HFFc6 (cell line): ENCODE results near the gene HS3ST5. TPM values are rescaled to one million over a fixed set of nuclear protein-coding genes. Genes with fewer than 3 reads are reported as not detected.

Source experiments
- DNase-seq: peaks from one replicate; pipeline ENCODE4 v3.0.0-alpha.2; 2018
- H3K27ac Mint-ChIP-seq: 2 replicates; pipeline ENCODE4 v1.8.0; 2020; ENCODE audit warnings: mild to moderate bottlenecking, mixed read lengths
- H3K27me3 Mint-ChIP-seq: 2 replicates; pipeline ENCODE4 v1.8.0; 2021; ENCODE audit warnings: mild to moderate bottlenecking, moderate library complexity, mixed read lengths; ENCODE audit not compliant: insufficient read depth
- H3K36me3 Mint-ChIP-seq: 2 replicates; pipeline ENCODE4 v1.8.0; 2021; ENCODE audit warnings: low read depth, mixed read lengths
- H3K4me1 Mint-ChIP-seq: 2 replicates; pipeline ENCODE4 v1.8.0; 2020; ENCODE audit warnings: low read depth, mixed read lengths
- H3K4me3 Mint-ChIP-seq: 2 replicates; pipeline ENCODE4 v1.8.0; 2020; ENCODE audit warnings: mild to moderate bottlenecking, moderate library complexity, mixed read lengths
- H3K9me3 Mint-ChIP-seq: 2 replicates; pipeline ENCODE4 v1.8.0; 2020; ENCODE audit warnings: mild to moderate bottlenecking, mixed read lengths
- total RNA-seq, 6 experiments: library from RNA; stranded (reverse); fragmentation: NEBNext Ultra II Directional; extraction: Animal tissue kit (Norgen Biotek cat#: 25700); gene quantifications; 2 replicates in 1 of 6; 3 replicates in 5 of 6; pipeline ENCODE4 v1.2.3, GENCODE V29; 2021
- TF ChIP-seq, protein P1 (sequence below): fragments of 200-600 bp; sonication (generic); IDR thresholded peaks from 2 replicates; pipeline ENCODE4 v1.5.0; 2021; ENCODE audit warnings: antibody characterized with exemption, mild to moderate bottlenecking

Gene HS3ST5
- total RNA-seq, 6 experiments from 2014 or later = not detected

DNA sequence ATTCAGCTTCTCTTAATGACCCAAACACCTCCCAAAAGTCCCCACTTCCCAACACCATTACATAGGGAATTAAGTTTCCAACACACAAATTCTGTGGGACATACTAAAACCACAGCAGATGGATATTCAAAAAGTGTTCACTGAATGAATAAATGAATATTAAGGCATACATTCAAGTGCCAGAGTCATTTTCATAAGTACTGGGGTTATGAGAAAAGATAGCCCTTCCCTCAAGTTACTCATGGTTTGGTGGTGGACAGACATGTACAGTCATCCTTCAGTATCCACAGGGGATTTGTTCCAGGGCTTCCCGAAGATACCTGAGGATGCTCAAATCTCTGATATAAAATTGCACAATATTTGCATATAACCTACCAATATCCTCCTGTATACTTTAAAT, 50.4 kb downstream of the HS3ST5 start:
- no peak overlapping the region for H3K27ac Mint-ChIP-seq
- H3K4me3 Mint-ChIP-seq = no peak overlapping the region
- no peaks in the 10 kb centered on the region for H3K4me1 Mint-ChIP-seq
- no peaks in the 10 kb centered on the region for H3K36me3 Mint-ChIP-seq
- H3K27me3 Mint-ChIP-seq = peaks cover 8% of the 10 kb centered on the region
- DNase-seq = no peak
- TF ChIP-seq, protein P1, sequence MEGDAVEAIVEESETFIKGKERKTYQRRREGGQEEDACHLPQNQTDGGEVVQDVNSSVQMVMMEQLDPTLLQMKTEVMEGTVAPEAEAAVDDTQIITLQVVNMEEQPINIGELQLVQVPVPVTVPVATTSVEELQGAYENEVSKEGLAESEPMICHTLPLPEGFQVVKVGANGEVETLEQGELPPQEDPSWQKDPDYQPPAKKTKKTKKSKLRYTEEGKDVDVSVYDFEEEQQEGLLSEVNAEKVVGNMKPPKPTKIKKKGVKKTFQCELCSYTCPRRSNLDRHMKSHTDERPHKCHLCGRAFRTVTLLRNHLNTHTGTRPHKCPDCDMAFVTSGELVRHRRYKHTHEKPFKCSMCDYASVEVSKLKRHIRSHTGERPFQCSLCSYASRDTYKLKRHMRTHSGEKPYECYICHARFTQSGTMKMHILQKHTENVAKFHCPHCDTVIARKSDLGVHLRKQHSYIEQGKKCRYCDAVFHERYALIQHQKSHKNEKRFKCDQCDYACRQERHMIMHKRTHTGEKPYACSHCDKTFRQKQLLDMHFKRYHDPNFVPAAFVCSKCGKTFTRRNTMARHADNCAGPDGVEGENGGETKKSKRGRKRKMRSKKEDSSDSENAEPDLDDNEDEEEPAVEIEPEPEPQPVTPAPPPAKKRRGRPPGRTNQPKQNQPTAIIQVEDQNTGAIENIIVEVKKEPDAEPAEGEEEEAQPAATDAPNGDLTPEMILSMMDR = no peak
- no peaks in the 10 kb centered on the region for H3K9me3 Mint-ChIP-seq

DNA sequence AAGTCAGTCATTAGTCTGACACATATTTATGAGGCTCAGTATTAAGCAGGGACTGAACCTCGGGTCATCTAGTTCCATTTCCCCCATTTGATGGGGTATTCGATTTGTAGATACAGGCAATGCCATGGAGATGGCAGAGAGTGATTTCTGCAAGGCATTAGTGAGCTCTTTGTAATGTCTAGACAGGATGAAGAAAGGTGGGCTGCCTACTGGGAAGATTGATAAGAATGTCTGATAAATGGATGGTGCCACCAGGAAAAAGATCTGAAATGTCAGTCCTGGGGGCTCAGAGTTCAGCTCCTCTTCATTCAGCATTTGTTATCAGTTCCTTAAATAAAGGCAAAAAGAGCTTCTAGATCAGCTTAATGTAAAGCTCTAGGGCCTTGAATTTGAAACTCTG, 51.4 kb downstream of the HS3ST5 start:
- peaks cover 4% of the 10 kb centered on the region; the same call in 1 of the 2 replicates for H3K27me3 Mint-ChIP-seq
- H3K27ac Mint-ChIP-seq = no peak overlapping the region
- DNase-seq = no peak
- H3K4me3 Mint-ChIP-seq = no peak overlapping the region
- no peaks in the 10 kb centered on the region for H3K36me3 Mint-ChIP-seq
- TF ChIP-seq, protein P1 = no peak
- H3K9me3 Mint-ChIP-seq = no peaks in the 10 kb centered on the region
- H3K4me1 Mint-ChIP-seq = no peaks in the 10 kb centered on the region

DNA sequence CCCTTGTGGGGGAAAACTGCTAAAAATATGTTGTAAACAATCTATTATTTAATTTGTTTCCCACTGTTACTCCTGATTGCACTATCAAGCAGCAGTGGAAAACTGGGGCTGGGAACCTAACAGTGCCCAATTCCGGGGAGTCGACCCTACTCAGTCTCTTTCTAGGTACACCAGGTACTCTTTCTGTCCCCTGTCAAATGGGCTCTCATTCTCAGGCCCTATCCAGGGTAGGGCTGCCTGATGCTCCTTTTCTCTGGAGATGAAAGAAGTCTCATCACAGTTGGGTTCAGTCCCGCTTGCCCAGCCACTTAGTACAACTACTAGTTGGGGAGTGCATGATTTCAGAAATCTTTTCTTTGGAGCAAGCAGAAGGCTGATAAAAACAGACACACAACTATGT, 52.0 kb downstream of the HS3ST5 start:
- Mint-ChIP-seq H3K4me3 (no peak overlapping the region), H3K9me3 (no peaks in the 10 kb centered on the region), H3K36me3 (no peaks in the 10 kb centered on the region), H3K27ac (no peak overlapping the region), H3K27me3 (peaks cover 4% of the 10 kb centered on the region; the same call in 1 of the 2 replicates), H3K4me1 (no peaks in the 10 kb centered on the region)
- no peak for DNase-seq
- TF ChIP-seq, protein P1 = no peak

DNA sequence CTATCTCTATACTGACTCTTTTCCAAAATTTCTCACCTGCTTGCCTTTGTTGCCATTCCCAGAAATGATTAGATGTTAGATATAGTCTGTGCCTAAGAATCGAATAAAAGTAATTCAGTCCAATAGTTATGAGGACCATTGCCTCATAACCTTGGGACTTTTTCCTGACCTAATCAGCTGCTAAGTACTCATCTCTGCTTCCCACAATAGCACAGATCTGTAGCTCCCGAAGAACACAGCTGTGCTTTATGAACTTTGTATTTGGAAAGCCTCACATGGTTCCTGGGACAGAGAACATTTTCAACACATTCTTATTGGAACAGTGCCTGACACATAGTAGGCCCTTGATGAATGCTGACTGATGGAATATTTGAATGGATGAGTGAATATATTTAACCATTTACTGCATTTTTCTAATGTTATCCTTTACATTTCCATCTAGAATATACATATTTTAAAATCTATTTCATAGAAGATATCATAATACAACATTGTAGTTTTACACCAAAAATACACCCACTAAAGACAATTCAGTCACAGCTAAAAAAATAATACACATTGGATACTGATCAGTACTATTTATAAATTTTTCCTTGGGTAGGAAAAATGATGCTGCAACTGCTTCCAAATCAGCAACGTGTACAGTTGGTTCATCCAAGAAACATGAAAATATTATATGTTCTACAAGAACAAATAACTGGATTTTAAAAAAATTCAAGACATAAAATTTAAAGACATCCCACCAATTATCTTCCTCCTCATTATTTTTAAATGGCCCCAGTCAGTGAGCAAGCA, 53.9 kb downstream of the HS3ST5 start:
- H3K4me3 Mint-ChIP-seq = no peak overlapping the region
- H3K27ac Mint-ChIP-seq = no peak overlapping the region
- no peaks in the 10 kb centered on the region for H3K4me1 Mint-ChIP-seq
- no peaks in the 10 kb centered on the region for H3K36me3 Mint-ChIP-seq
- H3K9me3 Mint-ChIP-seq = no peaks in the 10 kb centered on the region
- peaks cover 4% of the 10 kb centered on the region; the same call in 1 of the 2 replicates for H3K27me3 Mint-ChIP-seq
- DNase-seq = no peak
- TF ChIP-seq, protein P1 = no peak

DNA sequence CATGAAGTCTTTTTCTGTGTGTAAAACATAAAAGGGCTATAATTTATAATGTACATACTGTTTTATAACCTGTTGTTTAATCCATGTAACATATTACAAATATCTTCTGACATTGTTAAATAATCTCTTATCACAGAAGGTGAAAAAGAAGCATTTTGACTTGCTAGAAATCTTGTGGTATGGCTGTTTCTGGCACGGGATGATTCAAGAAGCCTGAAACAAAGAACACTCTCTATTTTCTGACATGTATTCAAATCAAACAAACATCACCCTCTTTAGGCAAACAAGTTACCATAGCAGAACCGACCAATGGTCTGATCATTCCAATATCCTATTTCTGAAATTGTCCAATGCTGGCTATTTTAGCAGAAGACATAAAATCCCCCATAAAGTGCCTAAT, 55.4 kb downstream of the HS3ST5 start:
- TF ChIP-seq, protein P1 = no peak
- H3K9me3 Mint-ChIP-seq = no peaks in the 10 kb centered on the region
- no peaks in the 10 kb centered on the region for H3K36me3 Mint-ChIP-seq
- no peak overlapping the region for H3K4me3 Mint-ChIP-seq
- H3K27me3 Mint-ChIP-seq = no peaks in the 10 kb centered on the region
- DNase-seq = no peak
- H3K4me1 Mint-ChIP-seq = no peaks in the 10 kb centered on the region
- H3K27ac Mint-ChIP-seq = no peak overlapping the region
